HG02852 (cell line): ENCODE measurements around the gene ATF7IP2.
A peak's percentile ranks its signal among the peaks of the same experiment; 100 is the strongest.
"Not testable (repeated sequence)": the region's sequence is repeated elsewhere in the genome, so short reads cannot be mapped to it uniquely, and the experiment has no call there.

Experiments
- ATAC-seq: cut with Tn5 transposase; IDR thresholded peaks from one replicate; pipeline ENCODE4 v1.9.1; 2021; ENCODE audit warnings: mild to moderate bottlenecking, moderate library complexity; ENCODE audit not compliant: unreplicated experiment

The ATF7IP2 gene, protein sequence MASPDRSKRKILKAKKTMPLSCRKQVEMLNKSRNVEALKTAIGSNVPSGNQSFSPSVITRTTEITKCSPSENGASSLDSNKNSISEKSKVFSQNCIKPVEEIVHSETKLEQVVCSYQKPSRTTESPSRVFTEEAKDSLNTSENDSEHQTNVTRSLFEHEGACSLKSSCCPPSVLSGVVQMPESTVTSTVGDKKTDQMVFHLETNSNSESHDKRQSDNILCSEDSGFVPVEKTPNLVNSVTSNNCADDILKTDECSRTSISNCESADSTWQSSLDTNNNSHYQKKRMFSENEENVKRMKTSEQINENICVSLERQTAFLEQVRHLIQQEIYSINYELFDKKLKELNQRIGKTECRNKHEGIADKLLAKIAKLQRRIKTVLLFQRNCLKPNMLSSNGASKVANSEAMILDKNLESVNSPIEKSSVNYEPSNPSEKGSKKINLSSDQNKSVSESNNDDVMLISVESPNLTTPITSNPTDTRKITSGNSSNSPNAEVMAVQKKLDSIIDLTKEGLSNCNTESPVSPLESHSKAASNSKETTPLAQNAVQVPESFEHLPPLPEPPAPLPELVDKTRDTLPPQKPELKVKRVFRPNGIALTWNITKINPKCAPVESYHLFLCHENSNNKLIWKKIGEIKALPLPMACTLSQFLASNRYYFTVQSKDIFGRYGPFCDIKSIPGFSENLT

DNA sequence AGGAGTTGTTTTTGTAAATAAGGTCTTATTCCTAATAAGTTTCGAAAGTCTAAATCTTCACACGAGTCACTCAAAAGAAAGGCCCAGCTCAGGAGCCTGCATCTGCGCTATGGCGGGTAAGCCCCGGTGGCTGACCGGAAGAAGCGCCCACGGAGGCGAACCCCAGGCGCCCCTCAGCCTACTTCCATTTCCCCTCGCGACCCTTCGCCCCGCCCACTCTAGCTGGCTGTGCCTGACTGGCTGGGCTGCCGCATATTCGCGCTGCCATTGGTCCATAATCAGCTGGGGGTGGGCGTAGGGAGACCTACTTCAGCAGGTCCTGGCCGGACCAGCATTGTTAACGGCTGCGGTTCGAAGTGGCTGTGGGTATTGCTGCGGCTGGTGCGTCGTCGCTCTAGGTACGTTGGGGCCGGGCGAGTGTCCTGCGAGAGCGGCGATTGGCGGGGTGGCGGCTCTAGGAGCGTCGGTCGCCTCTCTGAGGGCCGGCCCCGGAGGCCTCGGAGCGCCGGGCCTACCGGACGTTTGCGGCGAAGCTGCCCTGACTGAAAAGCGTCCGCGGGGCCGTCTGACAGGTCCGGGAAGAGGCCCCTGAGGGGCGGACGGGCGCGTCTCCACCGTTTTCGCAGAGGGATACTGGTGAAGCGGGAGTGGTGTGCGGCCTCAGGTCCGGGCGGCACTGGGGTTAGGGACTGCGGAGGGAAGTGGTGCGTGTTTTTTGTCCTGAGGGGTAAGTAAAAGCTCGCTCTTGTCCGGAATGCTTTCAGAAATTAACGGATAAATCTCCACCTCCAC lies at the start of gene ATF7IP2:
TSS of gene ATF7IP2 (plus strand) at position 337 of the 792 bp plus-strand sequence. CDS start 44,560 bp downstream, outside the sequence.
- ATAC-seq = peak; percentile 96

DNA sequence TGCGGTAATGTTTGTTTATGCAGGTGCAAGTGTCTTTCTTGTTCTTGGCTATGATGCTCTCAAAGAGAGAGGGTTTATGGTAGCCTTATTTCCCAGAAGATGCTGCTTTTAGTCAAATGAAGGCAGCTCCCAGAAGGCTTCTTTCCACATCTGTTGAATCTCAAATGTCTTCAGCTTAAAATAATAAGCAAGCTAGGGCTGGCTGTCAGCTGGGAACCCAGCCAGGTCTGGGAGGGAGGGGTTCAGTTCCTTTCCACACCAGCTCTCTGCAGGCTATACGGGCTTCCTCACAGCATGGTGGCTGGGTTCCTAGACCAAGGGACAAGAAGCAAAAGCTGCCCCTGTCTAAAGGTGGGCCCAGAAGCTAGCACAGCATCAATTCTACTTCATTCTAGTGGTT lies 47.4 kb upstream of the ATF7IP2 start:
- no peak for ATAC-seq

DNA sequence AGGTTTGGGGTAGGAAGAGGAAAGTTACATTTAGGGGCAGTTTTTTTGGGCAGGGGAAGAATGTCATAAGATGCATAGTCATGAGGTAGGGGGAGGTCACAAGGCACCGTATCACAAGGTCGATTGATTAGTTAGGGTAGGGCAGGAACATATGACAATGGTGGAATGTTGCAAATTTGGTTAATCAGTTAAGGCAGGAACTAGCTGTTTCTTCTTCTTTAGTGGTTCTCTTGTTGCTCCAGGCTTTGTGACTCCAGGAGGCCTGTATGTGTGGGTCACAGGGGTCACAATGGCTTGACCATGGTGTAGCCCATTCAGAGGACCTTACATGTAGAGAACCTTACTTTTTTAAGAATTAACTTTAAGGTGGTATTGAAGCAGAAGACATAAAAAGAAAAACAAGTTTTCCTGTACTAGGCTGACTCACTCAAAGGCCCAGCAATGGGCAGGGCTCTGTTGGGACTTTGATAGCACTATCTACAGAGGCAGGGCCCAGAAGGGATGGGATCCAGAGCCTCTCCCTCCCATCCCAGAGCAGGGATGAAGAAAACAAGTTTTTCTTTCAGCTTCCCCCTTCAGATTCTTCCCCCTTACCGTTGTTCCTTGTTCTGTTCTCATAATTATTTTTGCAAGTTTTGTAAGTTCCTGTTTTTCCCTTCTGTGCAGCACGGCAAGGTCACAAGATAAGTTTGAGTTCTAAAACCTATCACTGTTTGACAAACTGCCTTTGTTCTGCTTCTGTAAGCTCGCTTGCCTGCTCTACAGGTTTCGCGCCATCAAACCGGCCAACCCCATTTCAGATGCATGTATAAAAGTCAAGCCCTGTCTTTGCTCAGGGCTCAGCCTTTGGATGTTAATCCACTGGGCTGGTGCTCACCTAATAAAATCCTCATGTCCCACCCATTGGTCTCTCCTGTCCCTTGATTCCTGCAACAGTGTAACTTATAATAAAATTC lies 45.8 kb upstream of the ATF7IP2 start:
- ATAC-seq = no peak

DNA sequence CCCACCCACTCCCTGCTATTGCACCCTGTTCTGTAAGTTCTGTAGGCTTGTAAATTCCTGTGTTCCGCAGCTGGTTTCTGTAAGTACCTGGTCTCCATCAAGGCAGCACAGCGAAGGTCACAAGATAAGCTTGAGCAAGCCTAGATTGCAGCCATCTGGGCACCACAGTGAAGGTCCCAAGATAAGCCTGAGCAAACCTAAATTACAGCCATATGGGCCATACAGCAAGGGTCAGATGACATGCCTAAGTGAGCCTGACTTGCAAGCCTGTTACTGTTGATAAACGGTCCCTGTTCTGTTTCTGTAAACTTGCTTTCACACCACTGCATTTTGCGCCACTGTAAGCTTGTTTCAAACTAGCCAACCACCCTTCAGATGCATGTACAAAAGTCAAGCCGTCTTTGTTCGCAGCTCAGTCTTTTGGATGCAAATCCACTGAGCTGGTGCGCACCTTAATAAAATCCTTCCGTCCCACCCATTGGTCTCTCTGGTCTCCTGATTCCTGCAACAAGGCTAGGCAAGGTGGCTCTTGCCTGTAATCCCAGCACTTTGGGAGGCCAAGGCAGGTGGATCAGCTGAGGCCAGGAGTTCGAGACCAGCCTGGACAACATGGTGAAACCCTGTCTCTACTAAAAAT lies 42.6 kb upstream of the ATF7IP2 start:
- ATAC-seq = no peak

DNA sequence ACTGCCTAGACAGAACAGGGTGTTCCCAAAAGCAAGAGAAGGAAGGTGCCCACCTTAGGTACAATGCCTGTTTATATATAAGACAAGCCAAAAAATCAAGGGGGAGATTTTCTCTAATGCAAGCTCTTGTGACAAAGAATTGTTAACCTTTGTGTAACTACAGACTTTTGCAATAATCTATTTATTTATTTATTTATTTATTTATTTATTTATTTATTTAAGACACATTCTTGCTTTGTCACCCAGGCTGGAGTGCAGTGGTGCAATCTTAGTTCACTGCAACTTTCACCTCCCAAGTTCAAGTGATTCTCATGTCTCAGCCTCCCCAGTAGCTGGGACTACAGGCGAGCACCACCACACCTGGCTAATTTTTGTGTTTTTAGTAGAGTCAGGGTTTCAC lies 41.2 kb upstream of the ATF7IP2 start:
- ATAC-seq = not testable (repeated sequence)

DNA sequence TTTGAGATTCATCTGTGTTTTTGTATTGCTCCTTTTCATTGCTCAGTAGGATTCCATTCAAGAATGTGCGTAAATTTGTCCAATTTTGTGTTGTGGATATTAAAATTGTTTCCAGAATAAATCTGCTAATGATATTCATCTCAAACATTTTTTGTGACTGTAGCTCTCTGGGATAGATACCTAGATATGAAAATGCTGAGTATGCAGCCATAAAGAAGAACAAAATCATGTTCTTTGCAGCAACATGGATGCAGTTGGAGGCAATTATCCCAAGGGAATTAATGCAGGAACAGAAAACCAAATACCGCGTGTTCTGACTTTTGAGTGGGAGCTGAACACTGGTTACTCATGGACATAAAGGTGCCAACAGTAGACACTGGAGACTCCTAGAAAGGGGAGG lies 40.2 kb upstream of the ATF7IP2 start:
- no peak for ATAC-seq

DNA sequence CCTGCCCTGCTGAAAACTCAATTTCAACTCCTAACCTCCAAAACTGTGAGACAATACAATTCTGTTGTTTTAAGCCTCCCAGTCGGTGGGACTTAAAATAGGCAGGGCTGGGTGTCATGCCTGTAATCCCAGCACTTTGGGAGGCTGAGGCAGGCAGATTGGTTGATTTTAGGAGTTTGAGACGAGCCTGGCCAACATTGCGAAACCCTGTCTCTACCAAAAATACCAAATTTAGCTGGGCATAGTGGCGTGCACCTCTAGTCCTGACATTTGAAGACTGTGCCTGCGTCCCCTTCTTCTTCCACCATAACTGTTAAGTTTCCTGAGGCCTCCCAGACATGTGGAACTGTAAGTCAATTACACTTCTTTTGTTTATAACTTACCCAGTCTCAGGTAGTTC lies 36.0 kb upstream of the ATF7IP2 start:
- no peak for ATAC-seq

DNA sequence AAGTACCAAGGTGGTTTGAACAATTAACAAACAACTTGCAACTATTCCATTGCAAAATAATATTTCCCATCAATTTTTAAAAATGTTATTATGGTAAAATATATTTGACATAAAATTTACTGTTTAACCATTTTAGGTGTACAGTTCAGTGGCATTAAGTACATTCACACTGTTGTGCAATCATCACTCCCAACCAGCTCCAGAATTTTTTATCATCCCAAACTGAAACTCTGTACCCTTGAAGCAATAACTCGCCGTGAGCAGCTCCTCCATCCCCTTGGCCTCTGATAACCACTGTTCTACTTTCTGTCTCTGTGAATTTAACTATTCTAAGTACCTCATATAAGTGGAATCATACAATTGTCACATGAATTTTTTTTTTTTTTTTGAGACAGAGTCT lies 33.6 kb upstream of the ATF7IP2 start:
- no peak for ATAC-seq

DNA sequence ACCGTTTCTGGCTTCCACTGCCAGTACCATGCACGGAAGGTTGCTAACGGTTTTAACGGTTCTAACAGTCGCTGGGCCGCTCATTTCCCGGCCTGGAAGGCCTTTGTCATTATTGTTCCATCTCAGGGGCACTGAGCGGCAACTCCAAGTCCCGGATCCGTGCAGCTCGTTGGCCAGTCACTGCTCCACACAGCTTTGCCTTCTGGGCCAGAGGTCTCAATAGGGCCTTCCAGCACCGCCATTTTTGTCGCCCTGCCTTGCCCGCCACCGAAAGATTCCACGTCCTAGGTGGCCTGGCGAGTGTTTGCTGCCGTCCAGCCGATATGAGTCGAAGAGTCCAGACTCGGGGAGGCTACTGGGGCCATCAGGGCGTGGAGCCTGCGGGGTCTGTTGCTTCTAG lies 30.3 kb upstream of the ATF7IP2 start:
- no peak for ATAC-seq

DNA sequence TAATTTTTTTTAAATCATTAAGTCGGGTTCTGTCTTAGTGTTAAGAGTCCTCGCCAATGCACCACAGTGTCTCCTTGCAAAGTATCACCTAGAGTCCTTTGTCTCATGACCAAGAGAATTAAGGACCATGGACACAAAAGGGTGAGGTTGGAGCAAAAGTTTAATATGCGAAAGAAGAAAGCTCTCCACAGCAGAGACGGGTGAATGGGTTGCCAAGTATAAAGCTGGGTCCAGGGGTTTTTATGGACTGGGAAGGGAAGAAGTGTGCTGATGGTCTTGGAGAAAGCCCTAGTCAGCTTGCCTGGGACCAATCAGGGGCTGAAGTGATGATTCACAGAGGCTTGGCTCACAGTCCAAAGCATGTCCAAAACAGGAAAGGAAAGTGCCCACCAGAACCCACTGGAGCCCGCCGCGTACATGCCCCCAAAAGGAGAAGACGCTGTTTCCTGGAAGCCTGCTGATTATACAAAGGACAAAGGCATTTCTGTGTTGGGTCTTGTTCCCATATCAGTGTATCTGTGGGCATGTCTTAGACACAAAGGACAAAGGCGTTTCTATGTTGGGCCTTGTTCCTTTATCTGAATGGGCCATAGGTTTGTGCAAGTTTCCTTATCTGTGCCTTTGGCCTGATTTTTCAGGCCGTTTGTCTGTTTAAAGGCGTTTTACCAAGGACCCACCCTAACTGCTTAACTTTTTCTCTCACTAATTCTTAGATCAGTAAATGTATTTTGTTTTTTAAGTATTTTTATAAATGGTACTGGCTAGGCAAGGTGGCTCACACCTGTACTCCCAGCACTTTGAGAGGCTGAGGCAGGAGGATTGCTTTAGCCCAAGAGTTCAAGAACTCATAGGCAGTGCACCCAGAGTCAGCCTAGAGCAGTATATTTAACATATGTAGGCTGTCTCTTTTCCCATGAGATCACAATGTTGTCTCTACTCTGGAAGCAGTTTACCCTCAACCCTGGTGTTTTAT lies 28.7 kb upstream of the ATF7IP2 start:
- ATAC-seq = no peak

DNA sequence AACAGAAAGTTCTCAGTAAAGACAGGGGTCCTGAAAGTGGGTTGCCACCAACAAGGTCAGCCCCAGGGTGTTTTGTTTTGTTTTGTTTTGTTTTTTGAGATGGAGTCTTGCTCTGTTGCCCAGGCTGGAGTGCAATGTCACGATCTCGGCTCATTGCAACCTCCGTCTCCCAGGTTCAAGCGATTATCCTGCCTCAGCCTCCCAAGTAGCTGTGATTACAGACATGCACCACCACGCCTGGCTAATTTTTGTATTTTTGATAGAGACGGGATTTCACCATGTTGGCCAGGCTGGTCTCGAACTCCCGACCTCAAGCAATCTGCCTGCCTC lies 24.1 kb upstream of the ATF7IP2 start:
- not testable (repeated sequence) for ATAC-seq

DNA sequence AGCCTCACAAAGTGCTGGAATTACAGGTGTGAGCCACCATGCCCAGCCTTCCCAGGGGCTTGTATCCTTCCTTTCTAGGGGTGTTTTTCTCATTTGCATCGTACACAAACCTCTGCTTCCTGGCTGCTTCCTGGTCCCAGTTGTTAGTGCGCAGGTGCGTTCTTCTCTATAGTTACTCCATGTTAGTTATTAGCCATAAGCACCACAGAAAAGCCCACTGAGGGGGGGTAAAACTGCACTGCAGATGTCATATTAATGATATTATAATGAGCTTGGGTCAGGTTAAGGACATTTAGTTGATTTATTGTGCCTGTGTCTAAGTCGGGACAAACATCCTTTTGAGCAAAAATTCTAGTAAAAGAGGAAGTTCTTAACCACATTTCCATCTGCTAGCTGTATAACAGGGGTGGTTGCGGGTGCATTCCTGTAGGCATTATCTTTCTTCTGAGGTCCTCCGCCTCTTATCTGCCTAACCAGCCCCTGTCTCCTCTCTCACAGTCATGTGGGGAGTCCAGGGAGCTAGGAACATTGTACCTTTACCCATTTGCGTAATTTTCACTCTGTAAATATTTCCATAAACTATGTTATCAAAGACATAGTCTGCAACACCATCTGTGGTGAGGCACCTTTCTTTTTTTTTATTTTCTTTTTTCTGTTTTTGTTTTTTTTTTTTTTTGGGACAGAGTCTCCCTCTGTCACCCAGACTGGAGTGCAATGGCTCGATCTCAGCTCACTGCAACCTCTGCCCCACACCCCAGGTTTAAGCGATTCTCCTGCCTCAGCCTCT lies 23.6 kb upstream of the ATF7IP2 start:
- peak; percentile 54 for ATAC-seq

DNA sequence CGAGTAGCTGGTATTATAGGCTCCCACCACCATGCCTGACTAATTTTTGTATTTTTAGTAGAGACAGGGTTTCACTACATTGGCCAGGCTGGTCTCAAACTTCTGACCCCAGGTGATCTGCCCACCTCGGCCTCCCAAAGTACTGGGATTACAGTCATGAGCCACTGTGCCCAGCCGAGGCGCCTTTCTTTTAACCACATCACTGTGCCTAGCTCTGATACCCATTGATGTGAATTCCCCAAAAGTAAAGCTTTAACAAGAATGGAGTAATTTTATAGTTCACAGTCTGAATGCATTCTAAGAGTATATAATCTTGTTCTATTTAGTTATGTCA lies 23.0 kb upstream of the ATF7IP2 start:
- ATAC-seq = not testable (repeated sequence)

DNA sequence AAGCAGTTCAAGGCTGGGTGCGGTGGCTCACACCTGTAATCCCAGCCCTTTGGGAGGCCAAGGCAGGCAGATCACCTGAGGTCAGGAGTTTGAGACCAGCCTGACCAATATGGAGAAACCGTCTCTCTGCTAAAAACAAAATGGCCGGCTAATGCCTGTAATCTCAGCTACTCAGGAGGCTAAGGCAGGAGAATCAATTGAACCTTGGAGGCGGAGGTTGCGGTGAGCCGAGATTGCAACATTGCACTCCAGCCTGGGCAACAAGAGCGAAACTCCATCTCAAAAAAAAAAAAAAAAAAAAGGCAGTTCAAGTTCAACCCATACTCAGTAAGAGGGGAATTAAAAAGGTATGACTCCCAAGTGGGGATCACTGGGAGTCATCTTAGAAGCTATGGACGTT lies 19.2 kb upstream of the ATF7IP2 start:
- ATAC-seq = not testable (repeated sequence)

DNA sequence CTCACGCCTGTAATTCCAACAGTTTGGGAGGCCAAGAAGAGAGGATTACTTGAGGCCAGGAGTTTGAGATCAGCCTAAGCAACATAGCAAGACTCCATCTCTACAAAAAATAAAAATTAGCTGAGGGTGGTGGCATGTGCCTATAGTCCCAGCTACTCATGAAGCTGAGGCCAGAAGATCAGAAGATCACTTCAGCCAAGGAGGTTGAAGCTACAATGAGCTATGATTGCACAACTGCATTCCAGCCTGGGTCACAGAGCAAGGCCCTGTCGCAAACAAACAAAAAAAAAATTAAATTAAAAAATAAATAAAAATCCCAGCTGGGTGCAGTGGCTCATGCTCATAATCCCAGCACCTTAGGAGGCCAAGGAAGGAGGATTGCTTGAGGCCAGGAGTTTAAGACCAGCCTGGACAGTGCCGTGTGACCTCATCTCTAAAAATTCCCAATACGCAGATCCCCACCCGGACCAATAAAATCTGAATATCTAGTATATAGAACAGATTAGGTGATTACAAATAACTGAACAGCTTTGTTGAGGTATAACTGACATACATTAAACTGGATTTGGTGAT lies 18.2 kb upstream of the ATF7IP2 start:
- ATAC-seq = no peak

DNA sequence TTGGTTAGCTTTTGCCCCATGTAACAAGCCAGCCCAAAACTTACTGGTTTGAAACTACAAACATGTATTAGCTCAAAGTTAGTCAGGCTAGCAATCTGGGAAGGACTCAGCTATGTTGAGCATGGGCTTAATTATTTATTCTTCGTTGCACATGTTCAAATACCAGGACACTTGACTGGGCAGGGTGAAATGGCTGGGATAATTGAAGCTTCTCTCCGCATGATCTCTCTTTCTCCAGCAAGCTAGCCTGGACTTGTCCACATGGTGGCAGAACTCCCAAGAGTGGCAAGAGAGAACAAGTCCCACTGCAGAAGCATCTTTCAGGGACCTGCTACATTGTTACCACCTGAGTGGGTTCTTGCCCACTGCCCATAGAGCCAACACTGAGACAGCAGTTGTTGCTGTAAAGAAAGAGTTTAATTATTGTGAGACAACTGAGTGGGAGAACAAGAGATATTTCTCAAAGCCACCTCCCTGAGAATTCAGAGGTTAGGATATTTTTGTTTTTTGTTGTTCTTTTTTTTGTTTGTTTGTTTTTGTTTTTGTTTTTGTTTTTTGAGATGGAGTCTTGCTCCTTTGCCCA lies 16.8 kb upstream of the ATF7IP2 start:
- ATAC-seq = no peak

DNA sequence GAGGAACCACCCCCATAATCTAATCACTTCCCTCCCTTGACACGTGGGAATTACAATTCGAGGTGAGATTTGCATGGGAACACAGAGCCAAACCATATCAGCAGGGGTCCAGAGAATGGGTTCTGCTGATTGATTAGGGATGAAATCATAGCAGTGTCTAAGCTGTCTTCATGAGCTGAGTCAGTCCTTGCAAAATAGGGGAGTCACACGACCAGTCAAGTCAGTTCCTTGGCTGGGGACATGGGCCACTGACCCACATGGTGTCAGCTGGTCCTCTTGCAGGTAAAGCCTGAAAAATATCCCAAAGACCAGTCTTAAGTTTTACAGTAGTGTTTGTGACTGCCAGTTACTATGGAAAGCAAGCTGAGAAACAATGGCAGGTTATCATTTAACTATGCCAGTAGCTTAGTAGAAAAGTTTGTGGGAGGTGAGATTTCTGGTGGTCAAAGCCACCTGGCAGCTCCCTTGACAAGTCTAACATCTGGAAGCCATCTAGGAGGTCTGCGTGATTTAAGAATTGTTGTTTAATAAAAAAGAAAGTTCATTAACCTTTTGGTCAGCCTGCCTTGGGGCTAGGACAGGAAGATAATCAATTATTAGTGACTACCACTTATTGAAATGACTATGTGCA lies 15.7 kb upstream of the ATF7IP2 start:
- no peak for ATAC-seq
